HG02943 (cell line): ENCODE results near the gene FGF3.

Source experiments
- ATAC-seq: cut with Tn5 transposase; IDR thresholded peaks from one replicate; pipeline ENCODE4 v1.9.1; 2021; ENCODE audit warnings: mild to moderate bottlenecking, low read depth, moderate library complexity; ENCODE audit not compliant: unreplicated experiment

The FGF3 gene

DNA sequence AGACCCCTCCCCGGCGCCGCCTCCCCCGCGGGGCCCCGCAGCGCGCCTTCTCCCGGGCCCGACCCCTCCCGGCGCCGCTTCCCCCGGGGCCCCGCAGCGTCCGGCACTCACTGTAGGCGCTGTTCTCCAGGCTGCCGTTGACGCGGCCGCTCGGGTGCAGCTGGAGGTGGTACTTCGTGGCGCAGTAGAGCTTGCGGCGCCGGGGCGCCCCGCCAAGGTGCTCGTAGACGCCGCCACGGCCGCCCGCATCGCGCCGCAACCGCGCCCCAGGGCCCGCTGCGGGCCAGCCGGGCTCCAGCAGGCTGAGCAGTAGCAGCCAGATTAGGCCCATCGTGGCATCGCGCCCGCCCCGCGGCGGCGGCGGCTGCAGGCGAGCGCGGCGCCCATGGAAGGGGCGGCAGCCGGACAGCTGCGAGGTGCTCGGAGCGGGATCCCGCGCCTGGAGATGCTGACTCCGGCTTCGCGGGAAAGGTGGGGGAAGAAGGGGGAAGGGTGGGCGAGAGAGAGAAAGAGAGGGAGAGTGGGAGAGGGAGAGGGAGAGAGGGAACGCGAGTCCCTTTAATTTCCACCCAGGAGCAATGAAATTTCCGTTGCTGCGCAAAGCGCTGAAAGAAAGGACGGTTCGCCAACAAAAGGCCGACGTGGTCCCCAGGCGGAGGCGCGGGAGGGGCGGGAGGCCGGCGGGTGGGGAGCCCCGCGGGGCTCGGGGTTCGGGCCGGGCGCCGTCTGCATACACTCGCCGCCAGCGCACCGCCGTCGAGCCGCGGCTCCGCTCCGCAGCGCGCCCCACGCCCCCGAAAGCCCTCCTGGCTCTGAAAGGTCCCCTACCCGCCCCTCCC is at the start of gene FGF3:
FGF3 (minus strand) TSS at position 814 of the 839 bp plus-strand sequence; CDS start at position 331, 483 bp downstream.
- ATAC-seq, result no peak

DNA sequence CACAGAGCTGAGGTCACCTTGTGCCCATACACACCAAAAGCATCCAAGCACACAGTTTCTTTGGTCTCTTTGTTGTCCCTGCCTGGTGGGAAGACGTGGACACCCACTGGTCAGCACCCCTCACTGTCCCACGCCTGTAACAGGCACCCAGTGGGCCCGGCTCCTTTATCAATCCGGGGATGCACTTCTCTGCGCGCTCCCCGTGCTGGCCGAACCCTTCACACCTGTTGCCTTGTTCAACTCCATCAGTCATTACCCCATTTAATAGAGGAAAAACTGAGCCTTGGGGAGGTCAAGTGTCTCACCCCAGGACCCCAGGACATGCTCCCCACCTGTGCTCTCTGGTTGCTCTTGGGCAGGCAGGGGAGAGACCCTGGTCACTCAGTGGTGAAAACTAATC is 49.7 kb upstream of the FGF3 start:
- no peak for ATAC-seq

DNA sequence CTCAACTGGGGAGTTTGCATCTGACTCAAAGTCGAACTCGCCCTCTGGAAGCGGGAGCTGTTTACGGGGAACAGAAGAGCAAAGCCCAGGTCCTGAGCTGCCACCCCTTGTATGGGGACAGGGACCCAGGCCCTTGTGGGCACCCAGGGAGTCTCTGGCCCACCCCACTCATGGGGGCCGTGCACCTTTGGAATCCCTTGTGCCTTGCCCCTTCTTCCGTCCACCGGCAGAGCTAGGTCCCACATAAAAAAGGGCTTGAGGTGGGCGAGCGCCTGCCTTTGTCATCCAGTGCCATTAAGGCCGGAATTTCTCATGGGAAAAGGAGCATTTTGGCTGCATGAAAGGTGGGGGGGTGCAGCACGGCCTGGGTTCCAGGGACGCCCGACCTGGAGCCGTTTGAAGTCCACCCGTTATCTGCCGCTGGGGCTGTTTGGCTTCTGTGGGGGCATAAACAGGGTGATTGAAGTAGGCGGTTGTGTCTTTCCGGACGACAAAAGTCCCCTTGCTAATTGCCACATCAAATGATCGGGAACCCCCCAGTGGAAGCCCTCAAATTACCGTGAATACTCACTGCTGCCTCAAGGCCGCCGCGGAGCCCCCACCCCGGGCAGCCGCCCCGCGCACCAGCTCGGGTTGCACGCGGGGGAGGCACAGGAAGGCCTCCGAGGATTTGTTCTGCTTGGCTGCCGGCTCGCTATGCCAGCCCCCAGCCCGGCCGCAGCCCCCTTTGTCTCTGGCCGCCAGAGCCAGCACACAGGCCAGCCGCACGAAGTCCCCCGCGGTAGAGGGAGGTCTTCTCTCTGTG is 49.0 kb upstream of the FGF3 start:
- ATAC-seq, result no peak

DNA sequence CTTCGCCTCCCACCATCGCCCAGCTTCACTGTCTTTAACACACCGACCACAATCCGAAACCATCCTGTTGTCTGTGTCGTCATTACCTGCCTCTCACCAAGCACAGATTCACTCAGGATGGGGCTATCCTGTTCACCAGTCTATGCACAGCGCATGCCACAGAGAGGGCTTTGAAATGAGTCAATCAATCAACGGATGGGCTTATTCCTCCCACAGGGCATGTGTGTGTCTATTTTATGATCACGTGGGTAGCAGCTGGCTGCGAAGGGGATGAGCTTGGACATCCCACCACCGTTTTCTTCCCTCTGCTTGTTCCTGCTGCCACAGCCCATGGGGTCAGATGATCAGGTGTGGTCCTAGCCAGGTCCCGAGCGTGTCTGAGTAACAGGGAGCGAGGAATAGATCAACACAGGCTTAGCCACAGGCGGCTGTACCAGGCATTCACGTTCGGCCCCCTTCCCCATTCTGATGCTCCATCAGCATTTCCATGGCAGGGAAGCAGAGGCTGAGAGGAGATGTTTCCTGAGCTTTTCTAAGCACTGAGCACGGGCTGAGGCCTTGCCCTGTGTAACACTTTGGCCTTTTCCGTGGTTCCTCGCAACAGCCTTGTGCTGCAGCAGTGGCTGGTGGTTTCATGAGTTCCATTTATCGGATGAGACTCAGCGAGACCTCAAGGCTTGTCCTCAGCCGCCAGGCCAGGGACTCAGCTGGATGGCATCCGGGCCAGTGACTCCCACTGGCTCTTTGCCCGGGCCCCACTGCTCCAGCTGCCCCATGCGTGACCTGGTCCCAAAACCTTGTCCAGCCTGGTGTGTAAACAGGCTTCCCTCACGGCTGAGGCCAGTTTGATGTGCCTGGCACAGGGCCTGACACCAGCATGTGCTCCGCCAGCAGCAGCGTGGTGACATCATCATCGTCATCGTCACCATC is 48.1 kb upstream of the FGF3 start:
- ATAC-seq, result no peak

DNA sequence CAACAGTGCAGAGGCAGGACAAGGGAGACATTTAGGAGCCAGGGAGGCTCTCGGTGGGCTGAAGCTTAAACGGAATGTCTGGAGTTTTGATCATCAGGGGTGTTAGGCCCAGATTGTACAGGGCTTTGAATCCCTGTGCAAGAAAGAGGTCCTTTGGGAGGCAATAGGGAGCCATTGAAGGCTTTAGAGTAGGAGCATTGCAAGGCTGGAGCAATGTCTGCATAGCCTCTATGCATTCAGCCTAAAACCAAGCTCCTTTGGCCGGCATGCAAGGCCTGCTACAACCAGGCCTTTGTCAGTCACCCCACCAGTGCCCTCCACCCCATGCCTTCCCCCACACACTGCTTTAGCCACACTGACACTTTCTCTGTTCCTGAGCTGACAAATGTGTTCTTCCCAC is 47.4 kb upstream of the FGF3 start:
- no peak for ATAC-seq

DNA sequence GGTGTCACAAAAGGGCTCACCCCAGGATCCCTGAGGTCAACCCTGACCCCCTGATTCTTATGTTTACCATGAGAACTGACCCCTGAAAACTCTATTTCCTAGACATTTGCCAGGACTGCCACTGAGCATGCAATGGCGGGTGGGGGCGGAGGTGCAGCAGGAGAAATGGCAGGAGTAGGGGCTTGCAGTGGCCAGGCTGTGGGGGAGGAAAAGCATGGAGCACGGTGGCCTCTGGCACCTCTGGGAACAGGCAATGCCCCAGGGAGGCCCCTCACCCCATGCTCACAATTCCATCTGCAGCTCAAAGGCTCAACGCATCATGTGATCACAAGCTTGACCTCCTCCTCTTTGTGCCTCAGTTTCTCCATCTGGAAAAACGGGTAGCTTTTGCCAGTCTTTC is 46.5 kb upstream of the FGF3 start:
- no peak for ATAC-seq

DNA sequence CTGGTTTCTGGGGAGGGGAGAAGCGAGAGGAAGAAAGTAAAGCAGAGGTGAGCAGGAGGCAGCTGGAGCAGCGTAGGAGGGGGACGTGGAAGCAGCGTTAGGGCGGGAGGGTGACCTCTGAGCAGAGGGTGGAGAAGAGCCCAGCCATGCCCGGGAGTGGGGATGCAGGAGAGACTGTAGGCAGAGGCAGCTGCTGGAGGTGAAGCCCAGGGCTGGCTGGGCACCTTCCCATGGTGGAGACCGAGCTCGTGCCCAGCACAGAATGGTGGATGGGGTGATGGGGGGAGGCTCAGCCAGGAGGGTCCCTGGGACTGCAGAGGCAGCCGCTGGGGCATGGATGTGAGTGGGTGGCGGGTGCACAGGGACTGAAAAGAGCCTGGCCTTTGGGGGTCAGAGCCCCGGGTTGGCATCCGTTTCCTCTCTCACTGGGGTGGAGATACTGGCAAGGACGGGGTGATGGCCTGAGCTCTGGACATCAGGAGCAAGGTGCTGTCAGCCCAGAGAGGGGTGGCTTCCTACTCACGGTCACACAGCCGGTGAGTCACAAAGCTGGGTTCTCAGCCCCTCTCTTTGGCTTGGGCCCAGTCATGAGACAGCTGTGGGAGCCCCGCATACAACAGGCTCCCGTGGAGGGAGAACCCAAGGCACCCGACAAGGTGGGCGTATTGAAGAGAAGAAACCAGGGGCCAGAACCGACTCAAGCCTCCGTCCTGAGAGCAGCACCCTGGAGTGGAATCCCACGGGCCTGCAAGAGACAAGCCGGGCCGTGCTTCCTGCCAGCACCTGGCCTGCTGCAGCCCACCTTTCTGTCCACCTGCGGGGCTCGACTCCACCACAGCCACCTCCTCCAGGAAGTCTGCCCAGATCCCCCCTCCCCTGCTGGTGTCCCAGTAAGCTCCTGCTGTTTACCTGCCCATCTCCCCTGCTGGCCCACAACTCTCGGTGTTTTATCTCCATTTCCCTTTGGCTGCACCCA is 45.8 kb upstream of the FGF3 start:
- no peak for ATAC-seq

DNA sequence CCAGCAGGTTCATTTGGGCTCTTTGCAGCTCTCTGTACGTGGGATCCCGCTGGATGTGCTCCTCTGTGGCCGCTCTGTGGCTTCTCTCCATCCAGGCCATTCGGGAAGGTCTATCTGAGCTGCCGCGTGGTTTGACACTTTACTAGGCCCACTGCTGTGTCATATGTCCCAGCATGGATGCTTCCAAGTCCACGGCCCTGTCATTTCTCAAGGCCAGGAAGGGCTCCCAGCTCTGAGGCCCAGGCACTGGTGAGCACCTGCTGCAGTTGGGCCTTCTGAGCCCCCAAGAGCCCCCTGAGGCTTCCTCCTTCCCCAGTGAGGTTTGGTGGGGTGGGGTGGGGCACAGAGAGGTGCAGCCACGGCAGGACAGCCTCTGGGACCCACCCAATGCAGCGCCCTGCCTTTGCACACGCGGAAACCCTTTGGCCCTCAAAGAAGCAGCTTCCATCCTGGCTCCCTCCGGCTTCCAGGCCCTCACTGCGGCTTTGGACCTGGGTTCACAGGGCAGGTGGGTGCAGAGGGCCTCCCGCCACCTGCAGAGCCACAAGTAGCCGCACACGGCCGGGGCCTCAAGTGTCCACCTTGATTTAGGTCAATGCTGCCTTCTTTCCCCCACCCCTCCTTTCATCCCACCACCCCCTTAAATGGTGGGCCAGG is 44.5 kb upstream of the FGF3 start:
- ATAC-seq, result no peak

DNA sequence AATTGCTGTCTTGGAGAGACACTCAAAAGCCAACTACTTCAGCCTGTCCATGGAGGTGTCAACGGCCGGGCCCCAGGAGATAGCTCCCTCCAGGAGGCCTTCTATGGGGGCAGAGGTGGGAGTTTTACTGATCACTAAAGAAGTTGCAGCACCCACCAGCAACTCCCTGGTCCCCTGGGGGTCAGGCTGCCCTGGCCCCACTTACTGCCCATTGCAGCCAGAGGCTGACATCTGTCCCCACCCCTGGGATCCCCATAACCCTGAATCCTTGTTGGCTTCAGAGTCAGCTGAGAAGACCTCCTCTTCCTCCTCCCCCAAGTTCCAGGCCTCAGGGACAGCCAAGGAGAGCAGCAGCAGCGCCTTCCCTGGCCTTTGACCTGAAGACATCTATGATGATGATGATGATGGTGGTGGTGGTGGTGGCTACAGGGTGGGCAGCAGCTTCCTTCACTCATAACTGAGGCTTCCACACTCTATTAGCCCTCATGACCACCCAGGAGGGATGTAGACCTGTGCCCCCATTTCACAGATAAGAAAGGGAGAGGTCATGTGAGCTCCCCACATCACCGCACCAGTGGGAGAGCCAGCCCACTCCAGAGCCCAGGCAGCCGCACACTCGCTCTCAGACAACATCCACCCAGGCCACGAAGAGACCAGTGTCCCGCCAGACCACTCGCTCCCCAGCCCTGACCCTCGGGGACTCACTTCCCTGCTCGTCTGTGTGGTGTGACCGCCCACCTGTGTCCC is 43.8 kb upstream of the FGF3 start:
- no peak for ATAC-seq

DNA sequence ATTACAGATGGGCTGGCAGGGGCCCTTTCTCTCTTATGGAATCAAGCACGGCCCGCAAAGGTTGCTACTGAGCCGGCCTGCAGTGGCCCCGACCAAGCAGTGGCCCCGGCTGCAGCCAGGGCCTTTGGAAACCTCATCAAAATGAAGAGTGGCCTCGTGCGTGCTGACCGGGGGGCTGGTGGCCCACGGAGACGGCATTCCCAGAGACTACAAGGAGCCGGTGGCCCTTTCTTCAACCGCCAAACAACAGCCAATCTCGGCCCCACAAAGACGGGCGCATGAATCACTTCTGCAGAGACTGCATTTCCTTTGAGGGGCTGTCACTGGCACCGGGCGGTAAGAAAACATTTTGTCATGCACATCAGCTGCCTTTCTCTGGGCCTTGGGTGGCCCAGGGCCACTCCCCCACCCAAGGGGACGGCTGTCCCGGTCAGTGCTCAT is 43.1 kb upstream of the FGF3 start:
- ATAC-seq, result no peak

DNA sequence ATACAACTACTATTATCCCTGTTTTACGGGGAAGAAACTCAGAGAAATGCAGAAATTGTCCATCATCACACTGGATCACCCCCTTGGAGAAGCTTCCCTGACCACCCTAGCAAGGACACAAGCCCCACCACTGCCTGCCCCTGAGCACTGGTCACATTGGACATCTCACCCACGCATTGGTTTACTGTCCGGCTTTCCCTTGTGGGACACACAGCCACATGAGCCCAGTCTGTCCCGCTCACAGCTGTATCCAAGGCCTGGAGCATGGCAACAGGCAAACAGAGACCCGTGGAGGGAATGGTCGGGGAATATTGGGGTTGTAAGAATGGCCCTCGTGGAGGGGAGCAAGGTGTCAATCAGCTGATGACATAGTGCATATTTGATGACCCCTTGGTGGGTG is 42.7 kb upstream of the FGF3 start:
- ATAC-seq, result no peak

DNA sequence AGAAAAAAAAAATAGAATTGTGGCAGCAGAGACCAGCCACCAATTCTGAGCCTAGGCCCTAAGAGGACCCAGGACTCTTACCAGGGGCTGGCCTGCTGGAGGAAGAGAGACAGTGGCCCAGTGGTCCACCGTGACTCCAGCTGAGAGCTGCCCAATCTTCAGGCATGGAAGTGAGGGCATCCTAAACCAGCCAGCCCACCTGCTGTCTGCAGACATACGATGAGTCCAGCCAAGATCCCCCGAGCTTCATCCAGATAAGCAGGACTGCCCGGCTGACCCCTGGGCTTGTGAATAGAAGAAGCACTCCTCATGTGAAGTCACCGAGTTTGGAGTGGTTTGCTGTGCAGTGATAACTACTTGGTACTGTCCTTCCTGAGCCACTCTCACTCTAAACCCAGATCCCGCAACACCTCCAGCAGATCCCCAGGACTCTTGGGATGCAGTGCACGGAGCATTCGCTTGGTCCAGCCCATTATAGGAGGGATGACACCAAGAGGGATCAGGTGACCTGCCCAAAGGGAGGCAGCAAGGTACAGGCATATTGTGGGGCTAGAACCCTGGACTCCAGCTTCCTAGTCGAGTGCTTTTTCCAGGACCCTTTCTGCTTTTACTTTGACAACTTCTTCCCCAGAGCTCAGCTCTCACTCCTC is 41.7 kb upstream of the FGF3 start:
- ATAC-seq, result no peak

DNA sequence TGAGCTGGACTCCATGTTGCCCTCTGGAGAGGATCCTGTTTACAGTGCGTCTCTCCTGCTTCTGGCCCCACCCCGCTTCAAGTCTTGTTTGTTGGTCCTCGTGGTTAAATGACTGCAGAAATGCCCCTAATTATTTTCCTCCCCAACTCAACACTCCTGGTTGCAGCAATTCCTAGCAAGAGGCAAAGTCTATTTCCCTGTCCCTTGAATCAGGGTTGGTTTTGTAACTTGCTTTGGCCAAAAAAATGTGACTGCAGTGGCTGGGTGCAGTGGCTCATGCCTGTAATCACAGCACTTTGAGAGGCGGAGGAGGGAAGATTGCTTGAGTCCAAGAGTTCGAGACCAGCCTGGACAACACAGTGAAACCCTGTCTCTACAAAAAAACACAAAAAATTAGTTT is 41.0 kb upstream of the FGF3 start:
- ATAC-seq, result no peak

DNA sequence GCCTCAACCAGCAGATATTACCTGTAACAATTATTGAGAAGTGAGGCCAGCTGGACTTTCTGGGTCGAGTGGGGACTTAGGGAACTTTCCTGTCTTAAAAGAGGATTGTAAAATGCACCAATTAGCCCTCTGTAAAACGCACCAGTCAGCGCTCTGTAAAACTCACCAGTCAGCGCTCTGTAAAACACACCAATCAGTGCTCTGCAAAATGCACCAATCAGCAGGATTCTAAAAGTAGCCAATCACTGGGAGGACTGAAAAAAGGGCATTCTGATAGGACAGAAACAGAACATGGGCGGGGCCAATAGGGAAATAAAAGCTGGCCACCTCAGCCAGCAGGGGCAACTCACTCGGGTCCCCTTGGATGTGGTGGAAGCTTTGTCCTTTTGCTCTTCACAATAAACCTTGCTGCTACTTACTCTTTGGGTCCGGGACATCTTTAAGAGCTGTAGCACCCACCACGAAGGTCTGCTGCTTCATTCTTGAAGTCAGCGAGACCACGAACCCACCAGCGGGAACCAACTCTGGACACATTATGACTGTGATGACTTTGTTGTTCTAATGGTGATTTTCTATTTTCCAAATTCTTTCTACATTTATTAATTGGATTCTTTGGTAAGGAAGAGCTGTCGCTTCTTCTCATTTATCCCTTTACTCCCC is 40.2 kb upstream of the FGF3 start:
- no peak for ATAC-seq

DNA sequence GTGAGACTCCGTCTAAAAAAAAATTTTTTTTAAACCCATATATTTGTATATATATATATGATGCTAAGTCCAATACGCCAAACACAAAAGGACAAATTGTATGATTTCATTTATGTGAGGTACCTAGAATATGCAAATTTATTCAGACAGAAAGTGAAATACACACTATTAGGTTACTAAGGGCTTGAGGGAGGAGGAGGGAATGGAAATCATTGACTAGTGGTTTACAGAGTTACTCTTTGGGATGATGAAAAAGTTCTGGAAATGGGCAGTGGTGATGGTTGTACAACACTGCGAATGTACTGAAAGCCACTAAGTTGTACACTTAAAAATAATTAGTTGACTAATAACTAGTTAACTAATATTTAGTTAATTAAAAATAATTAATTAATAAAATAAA is 36.2 kb upstream of the FGF3 start:
- ATAC-seq, result no peak

DNA sequence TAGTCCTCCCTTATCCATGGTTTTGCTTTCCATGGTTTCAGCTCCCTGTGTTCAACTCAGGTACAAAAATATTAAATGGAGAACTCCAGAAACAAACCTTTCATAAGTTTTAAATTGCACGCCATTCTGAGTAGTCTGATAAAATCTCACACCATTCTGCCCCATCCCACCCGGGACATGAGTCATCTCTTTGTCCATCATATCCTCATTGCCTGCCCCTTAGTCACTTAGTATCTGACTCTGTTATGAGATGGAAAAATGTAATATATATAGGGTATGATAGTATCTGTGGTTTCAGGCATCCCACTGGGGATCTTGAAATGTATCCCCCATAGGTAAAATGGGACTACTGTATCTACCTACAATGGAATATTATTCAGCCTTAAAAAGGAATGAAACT is 35.5 kb upstream of the FGF3 start:
- no peak for ATAC-seq

DNA sequence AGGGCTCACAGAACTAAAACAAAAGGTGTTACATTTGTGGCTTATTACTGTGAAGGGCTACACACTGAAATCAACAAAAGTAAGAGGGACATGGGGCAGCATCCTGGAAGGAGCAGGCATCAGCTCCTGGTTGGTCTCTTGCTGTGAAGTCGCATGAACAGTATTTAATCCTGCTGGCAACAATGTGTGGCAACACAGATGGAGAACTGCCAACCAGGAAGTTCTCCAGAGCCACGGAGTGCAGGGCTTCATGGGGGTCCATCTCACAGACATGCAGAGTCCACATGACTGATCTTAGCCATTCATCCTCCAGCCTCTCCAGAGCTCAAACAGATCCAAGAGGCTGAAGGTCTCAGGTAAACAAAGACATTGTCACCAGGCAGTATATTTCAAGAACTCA is 32.8 kb upstream of the FGF3 start:
- ATAC-seq, result no peak
